Neuronal stem cell (in vitro differentiated cells): ENCODE results near the gene PRPF39. TPM values are rescaled to one million over a fixed set of nuclear protein-coding genes. Genes with fewer than 3 reads are reported as not detected.

Experiments used
- DNase-seq: peaks from one replicate; pipeline ENCODE4 v3.0.0-alpha.2; 2013; ENCODE audit warnings: low spot score
- H2AFZ ChIP-seq: one replicate; pipeline ENCODE4 v1.6.1; 2013; ENCODE audit warnings: mild to moderate bottlenecking, low read length, inconsistent platforms
- H2AK5ac ChIP-seq: 2 replicates; pipeline ENCODE4 v1.6.1; 2013; ENCODE audit warnings: low read depth, mild to moderate bottlenecking, inconsistent platforms, low read length, moderate library complexity, mixed read lengths
- H2BK120ac ChIP-seq: 2 replicates; pipeline ENCODE4 v1.6.1; 2013; ENCODE audit warnings: low read depth, mild to moderate bottlenecking, inconsistent platforms, low read length, moderate library complexity, mixed read lengths
- H2BK12ac ChIP-seq: one replicate; pipeline ENCODE4 v1.6.1; 2013; ENCODE audit warnings: low read length, inconsistent platforms
- H2BK15ac ChIP-seq: 2 replicates; pipeline ENCODE4 v1.6.1; 2013; ENCODE audit warnings: mild to moderate bottlenecking, low read length, inconsistent platforms, mixed read lengths
- H2BK5ac ChIP-seq: one replicate; pipeline ENCODE4 v1.6.1; 2013; ENCODE audit warnings: inconsistent platforms, mild to moderate bottlenecking, low read length, moderate library complexity
- H3K14ac ChIP-seq: one replicate; pipeline ENCODE4 v1.6.1; 2013; ENCODE audit warnings: low read length, inconsistent platforms
- H3K18ac ChIP-seq: 2 replicates; pipeline ENCODE4 v1.6.1; 2013; ENCODE audit warnings: low read length, inconsistent platforms
- H3K23ac ChIP-seq: 2 replicates; pipeline ENCODE4 v1.6.1; 2013; ENCODE audit warnings: low read depth, mild to moderate bottlenecking, mixed read lengths, low read length, inconsistent platforms; ENCODE audit not compliant: poor library complexity
- H3K27ac ChIP-seq: replicated peaks from 3 replicates; pipeline ENCODE4 v1.5.1; 2013; ENCODE audit warnings: low read length, inconsistent platforms
- H3K27me3 ChIP-seq, 3 experiments: 2 replicates each; pipeline ENCODE4 v1.6.1; 2013; ENCODE audit warnings: low read length in 3 of 3, mild to moderate bottlenecking in 2 of 3, inconsistent platforms in 1 of 3, low read depth in 1 of 3, mixed read lengths in 1 of 3, moderate library complexity in 1 of 3; ENCODE audit not compliant: control insufficient read depth in 3 of 3, insufficient read depth in 3 of 3
- H3K36me3 ChIP-seq, 2 donors: replicated peaks in 1 of 2; 2 replicates each; pipeline ENCODE4 v1.6.1; 2013; ENCODE audit warnings: low read length in 2 of 2; ENCODE audit not compliant: control insufficient read depth in 2 of 2, insufficient read depth in 2 of 2
- H3K4ac ChIP-seq: 2 replicates; pipeline ENCODE4 v1.6.1; 2013; ENCODE audit warnings: inconsistent platforms, mild to moderate bottlenecking, low read length, moderate library complexity
- H3K4me1 ChIP-seq, 2 donors: 1 replicate in 1 of 2; 2 replicates in 1 of 2; pipeline ENCODE4 v1.6.1; 2013; ENCODE audit warnings: low read length in 2 of 2, low read depth in 1 of 2; ENCODE audit not compliant: control insufficient read depth in 2 of 2, insufficient read depth in 1 of 2
- H3K4me2 ChIP-seq: one replicate; pipeline ENCODE4 v1.6.1; 2013; ENCODE audit warnings: mild to moderate bottlenecking, low read length, inconsistent platforms; ENCODE audit not compliant: insufficient read depth, poor library complexity, severe bottlenecking
- H3K4me3 ChIP-seq, 2 donors: 2 replicates each; pipeline ENCODE4 v1.5.1; 2013; ENCODE audit warnings: low read length in 2 of 2, mild to moderate bottlenecking in 2 of 2, inconsistent platforms in 1 of 2, moderate library complexity in 1 of 2
- H3K79me1 ChIP-seq: one replicate; pipeline ENCODE4 v1.6.1; 2013; ENCODE audit warnings: low read depth, mild to moderate bottlenecking, inconsistent platforms, low read length, moderate library complexity
- H3K9ac ChIP-seq: one replicate; pipeline ENCODE4 v1.6.1; 2013; ENCODE audit warnings: mild to moderate bottlenecking, low read depth, low read length, inconsistent platforms; ENCODE audit not compliant: poor library complexity
- H3K9me3 ChIP-seq, 2 donors: replicated peaks in 1 of 2; 2 replicates each; pipeline versions ENCODE3 to v1.6.1; 2013; ENCODE audit warnings: low read length in 2 of 2, mild to moderate bottlenecking in 2 of 2, inconsistent platforms in 1 of 2, low read depth in 1 of 2, mixed read lengths in 1 of 2, moderate library complexity in 1 of 2; ENCODE audit not compliant: control insufficient read depth in 2 of 2, insufficient read depth in 1 of 2
- H4K8ac ChIP-seq: one replicate; pipeline ENCODE4 v1.6.1; 2013; ENCODE audit warnings: low read depth, mild to moderate bottlenecking, inconsistent platforms, low read length, moderate library complexity
- H4K91ac ChIP-seq: one replicate; pipeline ENCODE4 v1.6.1; 2013; ENCODE audit warnings: low read length, low read depth, mild to moderate bottlenecking, inconsistent platforms; ENCODE audit not compliant: poor library complexity
- small RNA-seq: library from polyadenylated mRNA; stranded (forward); fragments of <200 nt; extraction: miRNeasy Mini kit (QIAGEN cat#:217004); gene quantifications from one replicate; pipeline ENCODE3, GENCODE V24; 2013; ENCODE audit not compliant: insufficient read depth

Gene PRPF39

DNA sequence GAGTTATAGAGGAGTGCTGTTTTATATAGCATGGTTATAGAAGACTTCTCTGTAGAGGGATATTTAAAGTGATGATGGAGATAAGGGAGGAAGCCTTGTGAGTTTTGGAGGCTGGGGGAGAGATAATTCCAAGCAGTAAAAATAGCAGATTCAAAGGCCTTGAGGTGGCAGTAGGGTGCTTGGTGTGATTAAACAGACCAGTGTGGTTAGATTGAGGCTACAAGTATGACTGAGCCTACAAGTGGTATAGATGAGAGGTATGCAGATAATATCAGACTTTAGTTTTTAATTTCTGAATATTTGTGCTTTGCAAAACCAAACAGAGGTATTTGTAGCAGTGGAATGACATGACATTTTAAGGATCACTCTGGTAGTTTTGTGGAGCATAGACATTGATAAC is 72.2 kb downstream of the PRPF39 start:
- Histone ChIP-seq H2BK120ac (no peak overlapping the region), H2AFZ (no peak overlapping the region), H3K4me2 (no peak overlapping the region), H2AK5ac (no peak overlapping the region), H3K79me1 (peaks cover 2% of the 10 kb centered on the region), H4K91ac (no peak overlapping the region), H2BK12ac (no peak overlapping the region), H3K36me3 (peaks cover 0 to 33% of the 10 kb centered on the region in 2 donors), H3K4ac (no peak overlapping the region), H4K8ac (no peak overlapping the region), H3K4me1 (no peaks in the 10 kb centered on the region), H3K27me3 (no peaks in the 10 kb centered on the region), H3K4me3 (no peak overlapping the region), H2BK15ac (no peak overlapping the region), H3K18ac (no peak overlapping the region), H3K14ac (no peak overlapping the region), H3K27ac (no peak overlapping the region), H3K9me3 (no peaks in the 10 kb centered on the region), H3K23ac (no peak overlapping the region), H3K9ac (no peak overlapping the region), H2BK5ac (no peak overlapping the region)
- no peak for DNase-seq

Small RNA genes within 50 kb of the gene (small RNA-seq; reads per million reads assigned to genes)
- gene RF00151 (not detected), gene SNORD127 (199 reads per million, percentile 97 among the genes with 10 or more reads in this experiment)
